OCI-LY3 (cell line): ENCODE results near the gene ACTR3.
"Not testable (repeated sequence)": the region's sequence is repeated elsewhere in the genome, so short reads cannot be mapped to it uniquely, and the experiment has no call there.

Experiments
- H2AFZ ChIP-seq: fragments of 200-600, 300-600 bp; shearing (Covaris generic); 2 replicates; pipeline ENCODE4 v1.6.0; 2014; ENCODE audit warnings: antibody characterized with exemption, low read depth, low read length
- H3K27ac ChIP-seq: fragments of 200-600, 300-600 bp; sonication (generic); 2 replicates; pipeline ENCODE4 v1.5.1; 2014; ENCODE audit warnings: mild to moderate bottlenecking, low read length, moderate library complexity, mixed read lengths
- H3K27me3 ChIP-seq: fragments of 200-600, 300-600 bp; sonication (generic); 2 replicates; pipeline ENCODE4 v1.6.1; 2014; ENCODE audit warnings: low read depth, low read length, mixed read lengths
- H3K36me3 ChIP-seq: fragments of 200-600, 300-600 bp; sonication (generic); replicated peaks from 2 replicates; pipeline ENCODE3; 2014; ENCODE audit warnings: low read depth, low read length, mixed read lengths
- H3K4me1 ChIP-seq: fragments of 300-600, 200-600 bp; sonication (generic); 2 replicates; pipeline ENCODE4 v1.6.1; 2014; ENCODE audit warnings: low read length, mixed read lengths
- H3K4me2 ChIP-seq: fragments of 200-600, 300-600 bp; sonication (generic); 2 replicates; pipeline ENCODE4 v1.6.1; 2014; ENCODE audit warnings: low read length, mixed read lengths
- H3K4me3 ChIP-seq: fragments of 300-600, 200-600 bp; sonication (generic); 2 replicates; pipeline ENCODE4 v1.5.1; 2014; ENCODE audit warnings: antibody characterized with exemption, mild to moderate bottlenecking, low read length, moderate library complexity
- H3K79me2 ChIP-seq: fragments of 300-600, 200-600 bp; shearing (Covaris generic); 2 replicates; pipeline ENCODE4 v1.6.1; 2014; ENCODE audit warnings: mild to moderate bottlenecking, low read length, mixed read lengths
- H3K9ac ChIP-seq: fragments of 300-600, 200-600 bp; shearing (Covaris generic); 2 replicates; pipeline ENCODE4 v1.6.0; 2014; ENCODE audit warnings: mild to moderate bottlenecking, low read length, moderate library complexity
- H3K9me3 ChIP-seq: fragments of 200-600, 300-600 bp; shearing (Covaris generic); 2 replicates; pipeline ENCODE4 v1.6.1; 2014; ENCODE audit warnings: low read length, mixed read lengths; ENCODE audit not compliant: insufficient read depth
- H4K20me1 ChIP-seq: fragments of 200-600, 300-600 bp; sonication (generic); 2 replicates; pipeline ENCODE4 v1.6.1; 2016; ENCODE audit warnings: low read length, mixed read lengths; ENCODE audit not compliant: insufficient read depth
- EZH2phosphoT487 ChIP-seq: fragments of 200-600 bp; shearing (Covaris generic); IDR thresholded peaks from 2 replicates; pipeline ENCODE4 v1.6.1; 2018; ENCODE audit warnings: antibody characterized with exemption, mixed run types, low read depth
- TF ChIP-seq, protein P1 (sequence below): fragments of 200-600, 300-600 bp; sonication (generic); IDR thresholded peaks from 2 replicates; pipeline ENCODE4 v1.5.1; 2014; ENCODE audit warnings: antibody characterized with exemption, low read length, low read depth

The ACTR3 gene

DNA sequence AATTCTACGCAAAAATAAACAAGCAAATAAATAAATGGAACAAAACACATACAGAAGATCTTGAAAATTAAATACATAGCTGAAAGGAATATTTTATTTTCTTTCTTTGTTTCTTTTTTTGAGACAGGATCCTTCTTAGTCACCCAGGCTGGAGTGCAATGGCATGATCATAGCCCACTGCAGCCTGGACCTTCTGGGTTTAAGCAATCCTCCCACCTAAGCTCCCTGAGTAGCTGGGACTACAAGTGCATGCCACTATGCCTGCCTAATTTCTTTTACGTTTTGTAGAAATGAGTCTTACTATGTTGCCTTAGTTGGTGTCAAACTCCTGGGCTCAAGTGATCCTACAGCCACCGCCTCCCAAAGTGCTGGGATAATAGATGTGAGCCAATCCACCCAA is 44.6 kb upstream of the ACTR3 start:
- Histone ChIP-seq H3K79me2 (no peaks in the 10 kb centered on the region), H2AFZ (no peak overlapping the region), H3K4me1 (peaks cover 31% of the 10 kb centered on the region), H3K4me3 (no peak overlapping the region), H4K20me1 (no peaks in the 10 kb centered on the region), H3K27ac (no peak overlapping the region), H3K27me3 (no peaks in the 10 kb centered on the region), H3K9me3 (no peaks in the 10 kb centered on the region), H3K36me3 (no peaks in the 10 kb centered on the region), H3K4me2 (no peak overlapping the region), H3K9ac (no peak overlapping the region)
- TF ChIP-seq EZH2phosphoT487 = no peak
- TF ChIP-seq, protein P1, sequence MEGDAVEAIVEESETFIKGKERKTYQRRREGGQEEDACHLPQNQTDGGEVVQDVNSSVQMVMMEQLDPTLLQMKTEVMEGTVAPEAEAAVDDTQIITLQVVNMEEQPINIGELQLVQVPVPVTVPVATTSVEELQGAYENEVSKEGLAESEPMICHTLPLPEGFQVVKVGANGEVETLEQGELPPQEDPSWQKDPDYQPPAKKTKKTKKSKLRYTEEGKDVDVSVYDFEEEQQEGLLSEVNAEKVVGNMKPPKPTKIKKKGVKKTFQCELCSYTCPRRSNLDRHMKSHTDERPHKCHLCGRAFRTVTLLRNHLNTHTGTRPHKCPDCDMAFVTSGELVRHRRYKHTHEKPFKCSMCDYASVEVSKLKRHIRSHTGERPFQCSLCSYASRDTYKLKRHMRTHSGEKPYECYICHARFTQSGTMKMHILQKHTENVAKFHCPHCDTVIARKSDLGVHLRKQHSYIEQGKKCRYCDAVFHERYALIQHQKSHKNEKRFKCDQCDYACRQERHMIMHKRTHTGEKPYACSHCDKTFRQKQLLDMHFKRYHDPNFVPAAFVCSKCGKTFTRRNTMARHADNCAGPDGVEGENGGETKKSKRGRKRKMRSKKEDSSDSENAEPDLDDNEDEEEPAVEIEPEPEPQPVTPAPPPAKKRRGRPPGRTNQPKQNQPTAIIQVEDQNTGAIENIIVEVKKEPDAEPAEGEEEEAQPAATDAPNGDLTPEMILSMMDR = no peak

DNA sequence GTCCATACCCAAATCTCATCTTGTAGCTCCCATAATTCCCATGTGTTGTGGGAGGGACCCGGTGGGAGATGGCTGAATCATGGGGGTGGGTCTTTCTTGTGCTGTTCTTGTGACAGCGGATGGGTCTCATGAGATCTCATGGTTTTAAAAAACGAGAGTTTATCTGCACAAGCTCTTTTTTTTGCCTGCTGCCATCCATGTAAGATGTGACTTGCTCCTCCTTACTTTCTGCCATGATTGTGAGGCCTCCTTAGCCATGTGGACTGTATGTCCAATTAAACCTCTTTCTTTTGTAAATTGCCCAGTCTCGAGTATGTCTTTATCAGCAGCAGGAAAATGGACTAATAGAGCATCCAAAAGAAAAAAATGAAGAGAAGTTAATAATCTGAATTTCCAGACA is 44.1 kb upstream of the ACTR3 start:
- not testable (repeated sequence) for H3K4me2 ChIP-seq, H3K9ac ChIP-seq, H4K20me1 ChIP-seq, H3K4me3 ChIP-seq, H3K9me3 ChIP-seq, H3K27me3 ChIP-seq, H3K79me2 ChIP-seq, H2AFZ ChIP-seq, H3K27ac ChIP-seq, H3K36me3 ChIP-seq
- peaks cover 26% of the 10 kb centered on the region for H3K4me1 ChIP-seq

DNA sequence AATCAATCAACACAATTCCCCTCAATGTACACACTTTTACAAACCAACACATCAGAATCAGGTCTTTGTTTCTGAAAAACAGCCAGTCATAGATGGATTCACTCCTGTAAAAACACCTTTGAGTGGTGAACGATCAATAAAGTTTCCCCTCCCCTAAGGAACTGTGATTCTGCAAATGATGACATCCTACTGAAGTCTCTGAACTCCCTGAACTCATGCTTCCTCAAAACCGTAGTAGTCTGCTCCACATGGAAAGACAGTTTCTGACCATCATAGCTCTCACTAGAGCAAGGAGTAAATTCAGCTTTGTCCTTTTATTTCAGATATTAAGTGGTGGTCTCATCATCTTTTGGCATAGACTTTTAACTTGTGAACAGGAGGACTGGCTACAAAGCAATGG is 43.5 kb upstream of the ACTR3 start:
- TF ChIP-seq, protein P1 = no peak
- no peak for TF ChIP-seq EZH2phosphoT487
- Histone ChIP-seq H3K4me2 (no peak overlapping the region), H3K9ac (no peak overlapping the region), H3K4me3 (no peak overlapping the region), H3K27ac (no peak overlapping the region), H2AFZ (no peak overlapping the region), H3K36me3 (no peaks in the 10 kb centered on the region), H3K4me1 (peaks cover 21% of the 10 kb centered on the region), H3K9me3 (no peaks in the 10 kb centered on the region), H3K79me2 (no peaks in the 10 kb centered on the region), H3K27me3 (no peaks in the 10 kb centered on the region), H4K20me1 (no peaks in the 10 kb centered on the region)

DNA sequence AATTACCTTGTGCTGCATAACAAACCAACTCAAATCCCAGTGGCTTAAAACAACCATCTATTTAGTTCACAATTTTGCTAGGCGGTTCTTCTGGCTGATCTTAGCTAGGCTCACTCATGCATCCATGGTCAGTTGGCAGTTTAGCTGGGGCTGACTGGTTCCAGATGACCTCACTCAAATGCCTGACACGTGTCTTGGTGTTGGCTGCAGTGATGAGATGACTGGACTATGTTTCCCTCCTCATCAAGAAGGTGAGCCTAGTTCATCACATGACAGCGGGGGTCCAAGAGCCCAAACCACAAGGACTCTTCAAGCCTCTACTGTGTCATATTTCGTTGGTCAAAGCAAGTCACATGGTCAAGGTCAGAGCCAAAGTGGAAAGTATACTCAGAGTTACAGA is 42.7 kb upstream of the ACTR3 start:
- H3K9me3 ChIP-seq = no peaks in the 10 kb centered on the region
- H2AFZ ChIP-seq = no peak overlapping the region
- H3K4me1 ChIP-seq = peaks cover 20% of the 10 kb centered on the region
- no peaks in the 10 kb centered on the region for H3K79me2 ChIP-seq
- H3K9ac ChIP-seq = no peak overlapping the region
- H4K20me1 ChIP-seq = no peaks in the 10 kb centered on the region
- no peak overlapping the region for H3K4me2 ChIP-seq
- no peaks in the 10 kb centered on the region for H3K36me3 ChIP-seq
- no peak overlapping the region for H3K4me3 ChIP-seq
- no peak for TF ChIP-seq EZH2phosphoT487
- TF ChIP-seq, protein P1 = no peak
- H3K27ac ChIP-seq = no peak overlapping the region
- no peaks in the 10 kb centered on the region for H3K27me3 ChIP-seq

DNA sequence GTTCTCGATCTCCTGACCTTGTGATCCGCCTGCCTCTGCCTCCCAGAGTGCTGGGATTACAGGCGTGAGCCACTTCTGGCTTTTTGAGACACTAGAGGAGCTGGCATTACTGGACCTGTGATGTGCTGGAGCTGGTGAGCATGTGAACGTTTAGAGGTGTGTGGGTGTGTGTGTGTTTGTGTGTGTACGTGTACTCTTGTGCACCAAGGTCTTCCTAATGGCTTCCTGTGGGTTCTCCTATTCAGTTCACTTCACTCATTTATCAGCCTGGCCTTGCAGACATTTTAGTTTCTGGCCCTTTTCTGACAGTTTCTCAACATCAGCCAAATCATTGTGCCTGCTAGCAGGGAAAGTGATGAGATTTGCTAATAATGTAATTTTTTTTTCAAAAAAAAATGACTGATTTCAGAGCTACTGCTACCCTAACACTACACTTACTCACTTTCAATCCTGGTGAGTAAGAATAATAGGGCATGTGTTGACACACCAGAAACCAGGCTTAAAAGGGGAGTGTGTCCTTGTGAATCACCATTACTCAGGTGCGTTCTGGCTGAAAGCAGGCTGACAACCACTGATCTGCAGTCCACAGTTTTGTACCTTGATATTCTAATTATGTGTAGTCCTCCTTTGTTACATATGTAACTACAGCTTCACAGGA is 41.0 kb upstream of the ACTR3 start:
- TF ChIP-seq, protein P1 = no peak
- no peak for TF ChIP-seq EZH2phosphoT487
- no peaks in the 10 kb centered on the region for H3K27me3 ChIP-seq
- H3K27ac ChIP-seq = no peak overlapping the region
- H4K20me1 ChIP-seq = no peaks in the 10 kb centered on the region
- peaks cover 20% of the 10 kb centered on the region for H3K4me1 ChIP-seq
- H3K4me3 ChIP-seq = no peak overlapping the region
- no peaks in the 10 kb centered on the region for H3K79me2 ChIP-seq
- H3K9ac ChIP-seq = no peak overlapping the region
- peak overlapping the region; percentile 47 for H3K4me2 ChIP-seq
- H3K9me3 ChIP-seq = no peaks in the 10 kb centered on the region
- H3K36me3 ChIP-seq = no peaks in the 10 kb centered on the region
- H2AFZ ChIP-seq = peak overlapping the region; percentile 41; the same call in 1 of the 2 replicates
